Measurements from ENCODE around the gene FNDC3B.

GRCh38 chr3:172260381-172260780 is 221.0 kb downstream of the FNDC3B start:
- no peak for TF ChIP-seq CTCF (conservative IDR thresholded peaks at IDR 0.05; ENCODE audit: low read length)
- TF ChIP-seq EZH2phosphoT487 (IDR thresholded peaks at IDR 0.05; ENCODE audit: borderline replicate concordance) = no peak

Data from Loucy (cell line).